Measurements from ENCODE around the gene IFNL3.
"Not testable (repeated sequence)": the region's sequence is repeated elsewhere in the genome, so short reads cannot be mapped to it uniquely, and the experiment has no call there.

IFNL3 gene

DNA sequence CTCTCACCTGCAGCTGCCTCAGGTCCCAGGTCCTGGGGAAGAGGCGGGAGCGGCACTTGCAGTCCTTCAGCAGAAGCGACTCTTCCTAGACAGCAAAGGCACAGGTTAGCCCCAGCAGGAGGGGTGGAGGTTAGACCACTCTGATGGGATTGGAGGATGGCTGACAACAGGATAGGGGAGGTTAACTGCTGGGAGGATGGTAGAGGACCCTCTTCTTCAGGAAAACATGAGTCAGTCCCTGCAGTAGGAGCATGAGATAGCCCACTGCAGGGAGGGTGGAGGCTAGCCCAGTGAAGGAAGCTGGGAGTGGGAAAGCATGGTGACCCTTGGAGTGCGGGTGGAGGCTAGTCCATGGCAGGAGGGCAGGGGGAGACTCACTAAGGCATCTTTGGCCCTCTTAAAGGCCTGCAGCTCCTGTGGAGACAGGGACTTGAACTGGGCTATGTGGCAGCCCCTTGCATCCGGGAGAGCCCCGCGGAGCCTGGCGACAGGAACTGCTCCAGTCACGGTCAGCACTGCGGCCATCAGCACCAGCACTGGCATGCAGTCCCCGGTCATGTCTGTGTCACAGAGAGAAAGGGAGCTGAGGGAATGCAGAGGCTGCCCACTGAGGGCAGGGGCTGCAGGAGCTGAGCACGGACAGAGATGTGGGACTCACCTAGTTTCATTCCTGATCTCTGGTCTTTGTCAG lies at the start of gene IFNL3:
Gene IFNL3, minus strand, starts transcription at position 597 of the 691 bp plus-strand sequence. Its CDS starts 39 bp downstream, at position 558.
- DNase-seq: not testable (repeated sequence)

DNA sequence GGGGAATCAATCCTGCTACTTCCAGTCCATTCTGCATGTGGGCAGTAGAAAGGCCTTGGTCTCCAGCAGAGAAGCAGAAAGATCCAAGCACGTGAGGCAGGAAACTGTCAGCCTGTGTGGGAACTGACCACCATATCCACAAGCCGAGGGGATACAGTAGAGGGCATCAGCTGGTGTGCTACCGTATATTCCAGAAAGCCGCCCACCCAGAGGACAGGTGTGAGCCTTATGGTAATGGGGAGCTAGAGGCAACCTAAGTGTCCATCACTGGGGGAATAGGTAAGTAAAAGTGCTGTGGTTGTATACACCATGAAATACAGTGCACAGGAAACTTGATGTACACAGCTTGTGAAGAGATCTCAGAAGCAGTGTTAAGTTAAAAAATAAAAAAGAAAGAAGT lies 48.6 kb upstream of the IFNL3 start:
- DNase-seq: no peak

DNA sequence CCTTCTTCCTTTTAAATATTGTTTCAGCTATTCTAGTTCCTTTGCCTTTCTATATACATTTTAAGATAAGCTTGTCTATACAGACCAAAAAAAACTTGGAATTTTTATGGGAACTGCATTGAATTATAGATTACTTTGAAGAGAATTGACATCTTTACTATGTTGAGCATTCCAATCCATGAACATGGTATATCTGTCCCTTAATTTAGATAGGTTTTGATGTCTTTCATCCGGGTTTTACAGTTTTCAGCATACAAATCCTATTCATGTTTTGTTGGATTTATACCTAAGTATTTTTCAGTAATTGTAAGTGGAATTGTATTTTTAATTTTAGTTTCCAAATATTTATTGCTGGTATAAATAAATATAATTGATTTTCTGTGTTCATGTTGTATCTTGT lies 39.2 kb upstream of the IFNL3 start:
- no peak for DNase-seq

DNA sequence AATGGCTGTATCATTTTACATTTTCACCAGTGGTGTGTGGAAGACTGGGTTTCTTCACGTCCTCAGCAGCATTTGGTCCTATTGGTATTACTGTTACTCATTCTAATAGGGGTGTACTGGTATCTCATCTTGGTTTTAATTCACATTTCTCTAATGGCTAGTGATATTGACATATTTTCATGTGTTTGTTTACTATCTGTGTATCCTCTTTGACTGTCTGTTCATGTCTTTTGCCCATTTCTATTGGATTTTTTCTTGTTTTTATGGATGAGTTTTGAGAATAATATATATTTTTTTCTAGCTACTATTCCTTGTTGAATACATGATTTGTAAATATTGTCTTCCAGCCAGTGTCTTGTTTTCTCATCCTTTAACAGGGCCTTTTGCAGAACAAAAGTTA lies 37.2 kb upstream of the IFNL3 start:
- DNase-seq: no peak

DNA sequence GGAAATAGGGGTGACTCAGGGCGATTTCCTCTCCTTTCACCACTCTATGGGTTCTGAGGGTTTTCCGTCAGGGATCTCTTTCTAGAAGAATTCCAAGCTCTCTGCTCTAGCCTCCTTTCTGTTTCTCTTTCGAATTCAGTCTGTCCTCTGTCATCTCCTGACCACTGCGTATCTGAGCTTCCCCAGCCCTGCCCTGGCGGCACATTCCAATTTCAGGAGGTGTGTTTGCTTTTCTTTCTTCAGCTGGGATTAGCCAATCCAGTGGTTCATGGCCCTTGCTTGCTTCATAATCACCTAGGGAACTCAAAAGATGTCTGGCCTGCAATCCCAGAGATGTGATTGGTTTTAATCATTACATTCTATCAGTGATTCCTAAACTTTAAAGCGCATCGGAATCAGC lies 32.8 kb upstream of the IFNL3 start:
- DNase-seq: no peak

DNA sequence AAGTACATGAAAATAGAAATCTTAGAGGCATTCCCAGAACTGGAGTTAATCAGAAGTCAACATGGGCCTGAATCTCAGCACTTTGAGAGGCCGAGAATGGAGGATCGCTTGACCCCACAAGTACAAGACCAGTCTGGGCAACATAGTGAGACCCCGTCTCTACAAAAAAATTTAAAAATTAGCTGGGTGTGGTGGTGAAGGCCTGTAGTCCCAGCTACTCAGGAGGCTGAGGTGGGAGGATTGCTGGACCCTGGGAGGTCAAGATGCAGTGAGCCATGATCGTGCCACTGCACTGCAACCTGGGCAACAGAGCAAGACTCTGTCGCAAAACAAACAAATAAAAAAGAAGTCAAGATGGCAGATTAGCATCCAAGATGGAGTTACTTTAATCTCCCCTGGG lies 31.9 kb upstream of the IFNL3 start:
- DNase-seq: no peak

DNA sequence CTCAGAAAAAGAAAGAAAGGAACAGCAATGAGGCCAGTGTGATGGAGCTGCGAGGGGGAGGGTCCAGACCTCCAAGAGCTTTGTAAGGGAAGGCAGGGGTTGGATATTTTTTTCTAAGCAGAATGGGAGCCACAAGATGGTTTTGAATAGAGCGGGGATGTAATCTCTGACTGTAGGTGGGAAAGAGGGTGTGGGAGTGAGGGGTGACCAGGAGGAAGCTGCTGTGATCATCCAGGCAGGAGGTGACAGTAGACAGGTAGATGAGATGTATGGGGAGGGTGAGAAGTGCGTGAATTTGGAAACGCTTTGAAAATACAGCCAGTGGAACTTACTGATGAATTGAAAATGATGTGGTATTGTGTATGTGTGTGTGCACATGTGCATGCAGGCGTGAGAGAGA lies 30.8 kb upstream of the IFNL3 start:
- no peak for DNase-seq

DNA sequence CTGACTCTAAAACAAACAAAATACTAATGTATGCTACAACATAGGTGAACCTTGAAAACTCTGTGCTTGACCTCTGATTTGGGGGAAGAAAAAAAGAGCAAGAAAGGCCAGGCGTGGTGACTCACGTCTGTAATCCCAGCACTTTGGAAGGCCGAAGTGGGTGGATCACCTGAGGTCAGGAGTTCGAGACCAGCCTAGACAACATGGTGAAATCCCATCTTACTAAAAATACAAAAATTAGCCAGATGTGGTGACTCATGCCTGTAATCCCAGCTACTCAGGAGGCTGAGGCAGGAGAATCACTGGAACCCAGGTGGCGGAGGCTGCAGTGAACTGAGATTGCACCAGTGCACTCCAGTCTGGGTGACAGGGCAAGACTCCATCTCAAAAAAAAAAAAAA lies 29.1 kb upstream of the IFNL3 start:
- DNase-seq: not testable (repeated sequence)

DNA sequence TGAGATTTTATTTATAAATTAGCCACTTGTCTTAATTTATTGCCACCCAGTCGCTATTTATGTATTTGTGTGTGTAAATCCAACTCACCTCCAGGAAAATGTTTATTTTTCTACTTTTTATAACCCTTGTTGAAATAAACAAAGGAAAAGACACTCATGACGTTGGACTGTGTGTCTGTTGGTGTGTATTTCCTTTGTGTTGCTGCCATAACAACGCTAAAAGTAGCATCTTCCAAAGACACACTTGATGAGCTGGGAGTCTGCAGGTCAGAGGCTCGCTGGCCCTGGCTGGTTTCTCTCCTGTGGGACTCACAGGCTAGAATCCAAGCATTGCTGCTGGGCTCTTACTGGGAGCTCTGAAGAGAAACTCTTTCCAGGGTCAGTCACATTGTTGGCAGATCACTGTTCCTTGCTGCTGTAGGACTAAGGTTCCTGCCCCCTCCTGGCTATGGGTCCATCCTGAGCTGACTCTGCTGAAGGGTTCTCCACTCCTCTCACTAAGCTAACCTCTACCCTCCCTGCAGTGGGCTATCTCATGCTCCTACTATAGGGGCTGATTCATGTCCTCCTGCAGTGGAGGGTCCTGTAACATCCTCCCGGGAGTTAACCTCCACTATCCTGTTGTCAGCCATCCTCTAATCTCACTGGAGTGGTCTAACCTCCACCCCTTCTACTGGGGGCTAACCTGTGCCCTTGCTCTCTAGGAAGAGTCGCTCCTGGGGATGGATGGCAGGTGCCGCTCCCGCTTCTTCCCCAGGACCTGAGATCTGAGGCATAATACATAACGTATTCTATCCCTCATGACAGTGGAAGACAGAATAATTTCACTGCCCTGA lies 25.4 kb upstream of the IFNL3 start:
- no peak for DNase-seq

DNA sequence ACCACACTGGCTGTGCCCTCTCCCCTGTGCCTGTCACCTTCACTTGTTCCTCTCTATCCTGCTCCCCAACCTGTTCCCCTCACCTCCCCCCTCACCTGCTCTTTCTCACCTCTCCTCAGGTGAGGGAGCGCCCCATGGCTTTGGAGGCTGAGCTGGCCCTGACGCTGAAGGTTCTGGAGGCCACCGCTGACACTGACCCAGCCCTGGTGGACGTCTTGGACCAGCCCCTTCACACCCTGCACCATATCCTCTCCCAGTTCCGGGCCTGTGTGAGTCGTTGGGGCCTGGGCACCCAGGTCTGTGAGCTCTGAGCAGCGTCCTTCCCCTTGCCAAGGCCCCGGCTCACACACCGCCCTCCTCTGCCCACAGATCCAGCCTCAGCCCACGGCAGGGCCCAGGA lies 24.6 kb upstream of the IFNL3 start:
- DNase-seq: not testable (repeated sequence)

DNA sequence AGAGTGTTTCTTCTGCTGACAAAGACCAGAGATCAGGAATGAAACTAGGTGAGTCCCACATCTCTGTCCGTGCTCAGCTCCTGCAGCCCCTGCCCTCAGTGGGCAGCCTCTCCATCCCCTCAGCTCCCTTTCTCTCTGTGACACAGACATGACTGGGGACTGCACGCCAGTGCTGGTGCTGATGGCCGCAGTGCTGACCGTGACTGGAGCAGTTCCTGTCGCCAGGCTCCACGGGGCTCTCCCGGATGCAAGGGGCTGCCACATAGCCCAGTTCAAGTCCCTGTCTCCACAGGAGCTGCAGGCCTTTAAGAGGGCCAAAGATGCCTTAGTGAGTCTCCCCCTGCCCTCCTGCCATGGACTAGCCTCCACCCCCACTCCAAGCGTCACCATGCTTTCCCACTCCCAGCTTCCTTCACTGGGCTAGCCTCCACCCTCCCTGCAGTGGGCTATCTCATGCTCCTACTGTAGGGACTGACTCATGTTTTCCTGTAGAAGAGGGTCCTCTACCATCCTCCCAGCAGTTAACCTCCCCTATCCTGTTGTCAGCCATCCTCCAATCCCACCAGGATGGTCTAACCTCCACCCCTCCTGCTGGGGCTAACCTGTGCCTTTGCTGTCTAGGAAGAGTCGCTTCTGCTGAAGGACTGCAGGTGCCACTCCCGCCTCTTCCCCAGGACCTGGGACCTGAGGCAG lies 23.9 kb upstream of the IFNL3 start:
- not testable (repeated sequence) for DNase-seq

DNA sequence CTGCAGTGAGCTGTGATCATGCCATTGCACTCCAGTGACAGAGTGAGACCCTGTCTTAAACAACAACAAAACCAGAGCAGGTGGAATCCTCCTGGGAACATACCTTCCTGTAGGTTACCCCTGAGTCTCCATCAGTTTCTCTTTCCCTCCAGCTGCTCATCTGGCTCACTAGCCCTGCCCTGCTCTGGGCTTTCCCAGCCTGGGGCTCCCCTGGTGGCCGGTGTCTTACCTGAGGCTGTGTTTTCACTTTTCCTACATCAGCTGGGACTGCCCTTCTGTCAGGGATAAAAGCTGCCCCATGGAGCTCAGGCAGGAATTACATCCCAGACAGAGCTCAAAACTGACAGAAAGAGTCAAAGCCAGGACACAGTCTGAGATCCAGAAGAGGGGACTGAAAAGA lies 23.3 kb upstream of the IFNL3 start, which contains the start of gene IFNL2:
Gene IFNL2, plus strand, starts transcription at position 312 of the 400 bp plus-strand sequence. CDS start 173 bp downstream, outside the sequence.
- DNase-seq: not testable (repeated sequence)

DNA sequence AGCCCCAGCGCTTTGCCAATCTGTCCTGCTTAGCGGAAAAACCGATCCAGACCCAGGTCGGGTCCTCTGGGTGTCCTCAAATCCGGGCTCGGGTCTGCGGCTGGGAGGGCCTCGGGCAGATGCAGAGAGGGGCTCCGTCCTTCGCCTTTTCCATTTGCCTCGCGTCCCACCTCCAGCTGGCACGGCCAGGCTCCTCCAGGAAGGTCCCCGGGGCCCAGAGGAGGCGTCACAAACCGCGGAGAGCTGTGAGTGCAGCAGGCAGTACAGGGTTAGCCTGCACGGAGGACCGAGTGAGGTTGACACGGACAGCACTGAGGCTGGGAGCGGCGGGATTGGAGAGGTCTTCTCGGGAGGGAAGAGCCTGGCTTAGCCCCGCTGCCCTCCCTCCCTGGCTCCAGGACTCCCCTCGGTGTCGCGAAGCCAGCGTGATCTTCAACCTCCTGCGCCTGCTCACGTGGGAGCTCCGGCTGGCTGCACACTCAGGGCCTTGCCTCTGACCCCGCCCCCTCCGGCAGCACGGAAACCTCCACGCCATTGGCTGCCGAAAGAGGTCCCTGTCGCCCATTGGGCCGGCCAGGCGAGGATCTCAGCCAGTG lies 20.6 kb upstream of the IFNL3 start:
- DNase-seq: no peak

DNA sequence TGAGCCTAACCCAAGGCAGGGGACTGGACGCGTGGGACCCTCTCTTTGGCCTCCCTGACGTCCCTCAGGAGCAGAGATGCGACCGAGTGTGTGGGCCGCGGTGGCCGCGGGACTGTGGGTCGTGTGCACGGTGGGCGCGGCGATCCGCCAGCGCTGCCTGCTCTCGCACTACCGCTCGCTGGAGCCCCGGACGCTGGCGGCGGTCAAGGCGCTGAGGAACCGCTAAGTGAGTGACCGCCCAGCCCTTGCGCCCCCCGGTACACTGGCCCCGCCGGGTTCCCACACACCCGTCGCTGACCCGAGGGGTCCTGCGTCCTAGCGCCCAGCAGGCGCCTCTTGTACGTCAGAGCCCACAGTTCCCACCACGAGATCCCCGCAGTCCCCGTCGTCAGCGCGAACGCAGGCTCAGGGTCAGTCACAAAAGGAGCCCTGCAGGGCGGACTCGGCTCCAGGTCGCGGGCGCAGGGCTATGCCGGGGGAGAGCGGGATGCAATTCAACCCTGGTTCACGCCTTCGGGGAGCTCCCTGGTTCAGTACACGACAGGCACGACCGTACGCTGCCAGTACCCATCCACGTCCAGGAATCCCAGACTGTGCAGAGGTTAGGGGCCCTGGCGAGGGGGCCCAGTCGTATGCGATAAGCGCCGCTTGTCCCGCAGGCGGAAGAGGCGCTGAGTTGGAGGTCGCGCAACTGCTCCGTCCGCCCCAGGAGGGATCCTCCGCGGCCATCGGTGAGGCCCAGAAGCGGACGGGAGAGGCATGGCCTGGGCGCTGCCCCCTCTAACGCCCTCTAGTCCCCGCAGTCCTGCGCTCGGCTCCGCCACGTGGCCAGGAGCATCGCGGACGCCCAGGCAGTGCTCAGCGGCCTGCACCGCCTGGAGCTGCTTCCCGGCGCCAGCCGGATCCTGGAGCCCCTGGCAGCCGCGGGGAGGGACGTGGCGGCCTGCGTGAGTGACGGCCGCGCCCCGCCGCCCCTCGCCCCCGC lies 19.8 kb upstream of the IFNL3 start:
- peak; percentile 39 for DNase-seq

DNA sequence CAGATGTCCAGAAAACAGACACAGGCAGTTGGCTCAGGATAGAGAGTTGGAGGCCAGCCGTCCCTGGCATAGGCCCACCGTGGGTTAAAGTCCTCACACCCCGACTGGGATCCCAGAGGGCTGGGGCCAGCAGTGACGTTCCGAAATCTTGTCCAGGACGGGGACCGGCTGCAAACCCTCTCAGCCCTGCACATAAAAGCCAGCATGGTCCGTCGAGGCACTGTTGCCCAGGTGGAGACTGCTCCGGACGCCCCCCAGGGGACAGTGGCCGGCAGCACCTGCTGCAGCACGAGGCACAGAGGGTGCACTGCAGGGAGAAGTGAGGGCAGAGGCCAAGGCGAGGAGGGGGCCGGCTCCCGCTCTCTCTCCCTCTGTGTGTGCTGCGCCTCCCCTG lies 19.1 kb upstream of the IFNL3 start:
- DNase-seq: no peak

DNA sequence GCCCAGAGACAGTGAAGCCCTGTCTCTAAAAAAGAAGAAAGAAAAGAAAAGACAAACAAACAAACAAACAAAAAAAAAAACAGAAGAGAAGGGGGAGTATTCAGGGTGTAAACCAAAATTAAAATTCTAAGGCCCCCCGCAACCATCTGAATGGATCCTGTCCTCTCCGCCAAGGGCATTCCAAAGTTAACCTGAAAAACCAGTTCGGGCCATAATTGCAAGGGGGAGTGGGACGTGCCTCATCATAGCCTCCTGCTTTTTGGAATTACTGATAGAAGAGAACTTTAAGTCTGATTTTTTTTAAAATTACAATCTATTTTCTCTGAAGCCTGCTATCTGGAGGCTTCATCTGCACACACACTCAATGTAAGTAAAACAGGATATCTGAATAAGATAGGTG lies 17.7 kb upstream of the IFNL3 start:
- no peak for DNase-seq

DNA sequence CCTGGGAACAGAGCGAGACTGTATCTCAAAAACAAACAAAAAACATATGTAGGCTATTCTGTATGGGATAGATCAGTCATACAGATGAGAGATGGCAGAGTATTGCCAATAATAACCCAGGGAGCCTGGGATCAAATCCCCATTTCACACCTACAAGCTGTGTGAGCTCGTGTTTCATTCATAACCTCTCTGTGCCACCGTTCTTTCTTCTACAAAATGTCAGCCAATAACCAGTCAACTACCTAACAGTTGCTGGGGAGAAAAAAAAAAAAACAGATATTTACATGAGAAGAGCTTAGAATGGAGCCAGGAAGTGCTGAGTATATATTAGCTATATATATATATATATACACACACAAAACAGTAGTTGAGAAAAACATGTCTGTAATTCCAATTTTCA lies 16.9 kb upstream of the IFNL3 start:
- no peak for DNase-seq

DNA sequence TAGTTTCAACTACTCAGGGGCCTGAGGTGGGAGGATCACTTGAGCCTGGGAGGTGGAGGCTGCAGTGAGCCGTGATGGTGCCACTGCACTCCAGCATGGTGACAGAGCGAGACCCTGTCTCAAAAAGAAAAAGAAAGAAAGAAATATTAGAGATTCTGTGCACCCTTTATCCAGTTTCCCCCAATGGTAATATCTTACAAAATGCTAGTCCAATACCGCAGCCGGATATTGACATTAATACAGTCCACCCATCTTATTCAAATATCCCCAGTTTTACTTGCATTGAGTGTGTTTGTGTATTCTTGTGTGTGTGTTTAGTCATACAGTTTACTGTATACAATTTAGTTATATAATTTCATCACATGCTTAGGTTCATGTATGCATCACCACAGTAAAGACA lies 12.4 kb upstream of the IFNL3 start:
- DNase-seq: no peak

DNA sequence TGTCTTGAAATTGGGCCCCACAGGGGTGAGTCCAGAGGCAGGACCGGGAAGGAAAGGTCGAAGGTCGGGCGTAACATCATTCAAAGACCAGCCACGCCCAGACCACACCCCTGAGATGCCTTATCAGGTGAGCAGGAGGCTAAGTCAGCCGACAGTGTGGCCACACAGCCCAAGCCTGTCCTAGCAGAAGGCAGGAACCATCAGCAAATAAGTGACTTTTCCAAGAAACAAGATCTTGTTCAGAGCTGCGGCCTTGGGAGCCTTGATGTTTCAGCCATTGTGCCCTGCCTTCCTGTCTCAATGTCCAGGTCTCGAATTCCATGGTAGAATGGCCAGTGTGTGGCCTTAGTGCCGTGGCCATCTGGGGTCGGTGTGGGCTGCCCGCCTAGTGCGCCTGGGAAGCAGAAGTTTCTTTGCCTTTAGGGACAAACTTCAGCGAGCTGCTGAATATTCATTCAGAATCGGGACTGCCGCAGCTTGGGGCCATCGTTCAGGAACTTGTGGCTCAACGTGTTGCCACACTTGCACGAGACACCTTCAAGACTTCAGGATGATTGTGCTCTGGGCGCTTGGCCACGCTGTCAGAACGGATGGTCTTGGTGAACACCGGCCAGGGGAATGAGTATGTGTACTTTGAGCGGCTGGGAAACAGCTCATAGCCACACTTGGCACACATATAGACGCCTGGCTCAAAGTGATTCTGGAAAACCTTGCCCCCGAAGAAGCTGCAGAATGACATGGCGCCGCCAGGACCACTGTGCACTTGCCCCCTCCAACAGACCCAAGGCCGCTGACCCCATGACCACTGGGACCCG lies 9.9 kb upstream of the IFNL3 start:
- peak; percentile 58 for DNase-seq

DNA sequence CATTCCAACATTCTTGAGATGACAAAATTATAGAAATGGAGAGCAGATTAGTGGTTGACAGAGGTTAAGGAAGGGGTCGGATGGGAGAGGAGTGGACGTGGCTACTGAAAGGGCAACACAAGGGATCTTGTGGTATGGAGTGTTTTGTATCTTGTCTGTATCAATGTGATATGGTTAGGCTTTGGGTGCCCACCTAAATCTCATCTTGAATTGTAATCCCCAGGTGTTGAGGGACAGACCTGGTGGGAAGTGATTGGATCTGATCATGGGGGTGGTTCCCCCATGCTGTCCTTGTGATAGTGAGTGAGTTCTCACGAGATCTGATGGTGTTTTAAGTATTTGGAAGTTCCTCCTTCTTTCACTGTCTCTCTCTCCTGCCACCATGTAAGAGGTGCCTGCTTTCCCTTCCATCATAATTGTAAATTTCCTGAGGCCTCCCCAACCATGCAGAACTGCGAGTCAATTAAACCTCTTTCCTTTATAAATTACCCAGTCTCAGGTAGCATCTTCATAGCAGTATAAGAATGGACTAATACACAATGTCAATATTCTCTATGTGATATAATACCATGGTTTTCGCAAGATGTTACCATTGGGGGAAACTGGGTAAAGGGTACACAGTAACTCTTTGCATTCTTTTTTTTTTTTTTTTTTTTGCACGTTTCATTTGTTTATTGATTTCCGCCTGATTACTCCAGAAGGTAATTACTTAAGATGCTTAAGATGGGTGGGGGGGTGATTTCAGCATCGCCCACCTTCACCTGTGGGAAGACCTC lies 8.8 kb upstream of the IFNL3 start:
- DNase-seq: no peak
